Measurements from ENCODE around the gene CELF5. TPM values are rescaled to one million over a fixed set of nuclear protein-coding genes. Genes with fewer than 3 reads are reported as not detected.

The CELF5 gene
- total RNA-seq, 1 donor from 2014 or later: 0.20 TPM

- peak; percentile 77 for DNase-seq (ENCODE audit: low read depth)
Measured at GRCh38 chr19:3343619-3344502, 119.4 kb downstream of the CELF5 start.

- DNase-seq (ENCODE audit: low read depth): no peak
Measured at GRCh38 chr19:3344608-3345598, 120.4 kb downstream of the CELF5 start.

- no peak for DNase-seq (ENCODE audit: low read depth)
Measured at GRCh38 chr19:3345850-3346460, 121.5 kb downstream of the CELF5 start.

Other genes starting within 250 kb of the CELF5 start
- gene TLE6, start 247.1 kb upstream of the CELF5 start, total RNA-seq: 0.69 and 1.6 TPM in 2 replicates
- gene TLE2, start 195.4 kb upstream of the CELF5 start, total RNA-seq: 15.0 and 15.8 TPM in 2 replicates
- 83.2 and 170 TPM in 2 replicates for gene TLE5, start 162.2 kb upstream of the CELF5 start, total RNA-seq
- 76.2 and 80.7 TPM in 2 replicates for gene GNA11, start 130.3 kb upstream of the CELF5 start, total RNA-seq
- 2.1 TPM in 1 of 2 replicates, not detected in the other for gene GNA15, start 88.6 kb upstream of the CELF5 start, total RNA-seq
- 0.10 TPM in 1 of 2 replicates, not detected in the other for gene S1PR4, start 45.9 kb upstream of the CELF5 start, total RNA-seq
- 39.4 and 72.6 TPM in 2 replicates for gene NCLN, start 38.7 kb upstream of the CELF5 start, total RNA-seq
- gene NFIC, start 141.9 kb downstream of the CELF5 start, total RNA-seq: 17.2 and 107 TPM in 2 replicates

All from renal cortical epithelial cell (primary cell).